T follicular helper cell (primary cell): ENCODE data around the gene HIVEP3.
"Not testable (repeated sequence)": the region's sequence is repeated elsewhere in the genome, so short reads cannot be mapped to it uniquely, and the experiment has no call there.

Experiments used
- DNase-seq: peaks from one replicate; pipeline ENCODE4 v3.0.0-alpha.2; 2020; ENCODE audit warnings: low read depth

The HIVEP3 gene

DNA sequence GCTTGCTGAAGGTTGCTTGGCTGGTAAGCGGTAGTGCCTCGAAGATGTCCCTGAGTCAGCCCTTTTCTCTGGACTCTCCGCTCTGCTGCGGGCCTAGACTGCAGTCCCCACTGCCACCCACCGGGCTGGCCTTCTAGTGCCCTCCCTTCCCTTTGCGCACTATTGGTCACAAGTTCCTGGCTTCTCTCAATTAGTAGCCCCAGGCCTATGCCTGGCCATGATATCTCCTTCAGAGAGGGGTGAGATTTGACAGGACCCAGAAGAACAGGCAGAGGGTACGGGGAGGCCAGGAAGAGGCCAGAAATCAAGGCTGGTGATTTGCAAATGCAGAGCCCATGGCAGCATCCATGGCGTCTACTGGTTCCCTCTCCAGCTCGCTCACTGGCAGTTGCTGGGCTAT is 207.7 kb downstream of the HIVEP3 start:
- no peak for DNase-seq

DNA sequence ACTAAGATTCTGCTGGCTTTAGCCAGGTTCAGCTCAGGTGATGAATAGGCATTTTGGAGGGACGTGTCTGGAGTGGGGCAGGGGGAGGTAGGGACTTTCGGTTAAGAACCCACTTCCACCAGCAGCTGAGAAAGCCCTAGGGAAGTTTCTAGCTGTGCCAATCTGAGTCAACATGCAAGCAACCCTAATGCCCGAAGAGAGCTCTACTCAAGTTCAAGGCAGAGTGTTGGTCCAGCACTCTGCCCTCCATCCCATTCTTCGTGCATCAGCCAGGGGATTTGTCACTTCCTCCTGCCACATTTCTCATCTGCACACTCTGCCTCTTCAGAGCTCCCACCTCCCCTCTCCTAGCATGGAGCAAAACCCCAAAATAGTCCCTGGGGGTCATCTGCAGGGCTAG is 208.8 kb downstream of the HIVEP3 start:
- no peak for DNase-seq

DNA sequence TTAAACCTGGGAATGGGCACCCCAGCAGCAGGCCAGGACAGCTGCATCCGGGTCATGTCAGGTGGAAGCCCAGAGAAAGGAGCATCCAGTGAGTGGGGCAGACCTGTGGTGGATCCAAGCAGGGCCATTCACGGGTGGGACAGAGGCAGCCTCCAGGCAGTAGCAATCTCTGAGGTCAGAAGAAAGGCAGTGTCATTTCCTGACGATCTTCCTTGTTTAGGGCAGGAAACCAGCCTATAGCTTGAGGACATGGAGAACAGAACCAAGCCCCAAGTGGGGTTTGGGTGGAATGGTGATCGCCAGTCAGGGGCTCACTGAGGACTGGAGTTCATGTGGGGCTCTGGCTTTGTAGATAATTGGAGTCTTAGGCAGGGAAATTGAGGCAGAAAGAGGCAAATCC is 209.4 kb downstream of the HIVEP3 start:
- no peak for DNase-seq

DNA sequence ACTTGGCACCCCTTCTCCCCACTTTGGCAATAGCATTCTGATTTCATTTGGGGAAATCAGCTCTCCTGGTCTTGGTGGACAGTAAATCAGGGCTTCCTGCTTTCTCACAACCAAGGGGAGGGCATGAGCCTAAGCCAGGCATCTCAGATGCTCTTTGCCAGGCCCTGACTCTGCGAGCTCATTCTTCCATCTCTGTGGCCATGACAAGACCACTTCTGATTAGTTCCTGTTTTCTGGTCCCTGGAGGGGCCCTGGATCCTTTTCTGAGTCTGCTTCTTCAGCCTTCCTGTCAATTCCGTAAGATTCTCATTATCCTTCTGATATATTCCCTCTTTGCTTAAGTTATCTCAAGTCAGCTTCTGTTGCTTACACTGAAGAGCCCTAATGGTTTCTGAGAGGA is 210.4 kb downstream of the HIVEP3 start:
- no peak for DNase-seq

DNA sequence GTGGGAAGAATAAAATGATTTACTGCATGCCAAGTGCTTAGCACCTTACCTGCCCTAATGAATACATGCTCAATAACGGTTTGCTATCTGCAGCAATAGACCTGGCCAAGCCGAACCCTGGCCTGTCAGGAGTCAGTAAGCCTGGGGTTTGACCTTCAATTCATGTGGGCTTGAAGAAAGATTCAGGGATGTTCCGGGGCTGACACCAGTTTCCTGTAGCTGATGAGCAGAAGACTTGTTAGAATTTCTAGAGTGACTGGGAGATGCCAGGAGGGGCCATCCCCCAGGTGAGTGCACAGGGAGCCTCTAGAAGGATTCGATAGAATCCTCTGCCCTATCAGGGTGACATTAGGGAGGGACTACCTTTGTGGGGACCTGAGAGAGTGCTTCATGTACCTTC is 210.9 kb downstream of the HIVEP3 start:
- DNase-seq = no peak

DNA sequence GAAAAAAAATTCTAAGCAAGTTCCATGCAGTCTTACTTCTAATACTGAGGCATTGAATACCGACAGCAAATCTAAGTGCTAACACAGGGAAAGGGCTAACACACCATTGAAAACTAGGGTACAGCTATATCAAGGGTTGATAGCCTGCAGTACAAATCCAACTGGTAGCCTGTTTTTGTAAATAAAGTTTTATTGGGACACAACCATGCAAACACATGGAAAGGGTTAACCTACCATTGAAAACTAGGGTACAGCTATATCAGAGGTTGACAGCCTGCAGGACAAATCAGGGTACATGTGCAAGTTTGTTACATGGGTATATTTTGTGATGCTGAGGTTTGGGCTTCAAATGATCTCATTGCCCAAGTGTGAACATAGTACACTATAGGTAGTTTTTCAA is 212.9 kb downstream of the HIVEP3 start:
- DNase-seq = no peak

DNA sequence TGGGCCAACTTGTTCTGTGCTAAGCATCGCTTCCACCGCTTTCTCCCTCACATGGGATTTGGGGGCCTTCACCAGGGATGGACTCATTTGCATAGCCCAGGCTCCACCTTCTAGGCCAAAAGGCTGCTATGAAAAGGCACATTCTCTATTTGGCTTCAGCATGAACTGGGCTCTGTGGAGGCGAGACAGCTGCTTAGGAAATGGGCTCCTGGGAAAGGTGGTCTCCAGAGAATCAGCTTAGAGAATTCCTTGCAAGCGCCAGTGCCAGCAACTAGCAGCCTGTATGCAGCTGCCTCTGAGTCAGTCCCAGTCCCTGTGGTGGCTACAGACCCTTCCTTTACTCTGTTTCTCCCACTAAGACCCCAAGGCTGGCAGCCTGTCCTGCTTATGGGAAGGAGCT is 214.5 kb downstream of the HIVEP3 start:
- DNase-seq = no peak

DNA sequence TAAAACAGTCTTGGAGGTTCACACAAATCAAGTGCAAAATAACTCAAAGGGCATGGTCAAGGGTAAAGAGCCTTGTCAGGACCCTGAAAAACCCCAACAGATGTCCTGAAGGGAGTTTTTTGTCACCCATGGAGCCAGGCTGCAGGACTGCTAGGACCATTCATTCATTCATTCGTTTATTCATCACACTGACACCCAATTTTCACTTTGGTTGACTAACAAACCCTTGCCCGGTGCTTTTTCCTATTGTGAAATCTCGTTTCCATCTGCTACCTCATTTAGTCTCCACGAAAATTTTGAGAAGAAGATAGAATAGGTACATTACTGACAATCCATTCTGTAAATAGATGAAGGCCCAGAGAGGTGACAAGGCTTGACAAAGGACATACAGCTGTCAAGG is 216.0 kb downstream of the HIVEP3 start:
- DNase-seq = no peak

DNA sequence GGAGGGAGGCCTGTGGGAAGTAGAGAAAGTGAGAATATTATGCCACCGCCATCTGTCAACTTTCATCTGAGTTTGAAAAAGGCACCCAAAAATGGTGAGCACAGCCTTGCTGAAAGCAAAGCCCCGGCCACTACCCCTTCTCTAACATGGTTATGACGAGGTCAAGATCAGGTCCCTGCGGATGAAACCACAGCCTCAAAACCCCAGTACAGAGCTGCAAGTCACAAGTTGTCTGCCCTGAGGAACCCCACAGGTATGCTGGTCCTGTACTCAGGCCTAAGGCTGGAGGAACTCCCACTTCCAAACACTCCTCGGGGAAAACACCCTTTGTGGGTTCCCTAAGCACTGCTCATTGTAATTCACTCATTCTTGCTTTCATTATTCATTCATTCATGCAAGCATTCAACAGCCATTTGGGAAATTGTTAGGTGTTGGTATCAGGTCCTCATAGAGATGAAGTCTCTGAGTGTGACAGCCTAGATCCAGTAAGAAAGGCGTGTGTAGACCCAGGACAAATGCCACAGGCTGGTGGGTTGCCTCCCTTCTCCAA is 217.7 kb downstream of the HIVEP3 start:
- DNase-seq = no peak

DNA sequence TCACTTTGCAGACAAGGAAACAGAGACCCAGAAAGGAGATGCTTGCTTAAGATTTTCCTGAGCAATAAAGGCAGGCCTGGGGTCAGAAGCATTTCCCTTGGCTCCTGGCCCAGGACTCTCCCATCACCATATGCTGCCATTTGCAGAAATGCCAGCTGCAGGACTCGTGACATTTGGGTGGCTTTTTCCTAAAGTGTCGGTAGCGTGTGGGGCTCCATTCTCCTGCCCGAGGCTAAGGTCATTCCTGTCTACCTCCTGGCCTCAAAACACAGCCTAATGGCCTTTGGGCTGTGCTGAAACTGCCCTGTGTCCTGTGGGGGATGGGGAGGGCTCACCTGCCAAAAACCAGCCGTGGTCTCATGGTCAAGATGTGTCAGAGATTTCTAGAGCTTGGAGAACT is 218.1 kb downstream of the HIVEP3 start:
- DNase-seq = no peak

DNA sequence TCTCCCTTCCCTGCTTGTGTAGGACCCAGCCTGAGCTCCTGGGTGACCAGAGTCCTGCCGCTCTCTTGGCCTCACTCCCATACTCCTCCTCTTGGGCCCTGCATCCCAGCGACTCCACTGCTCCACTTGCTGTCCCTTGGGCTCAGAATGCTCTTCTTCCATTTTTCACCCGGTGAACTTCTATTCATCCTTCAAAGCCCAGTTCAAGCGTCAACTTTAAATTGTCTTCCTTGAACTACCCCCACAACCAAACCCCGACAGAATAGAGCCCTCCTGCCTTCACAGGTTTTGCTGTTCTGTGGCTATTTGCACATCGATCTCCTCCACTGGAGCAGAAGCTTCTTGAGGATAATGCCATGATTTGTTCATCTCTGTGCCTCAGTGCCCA is 218.9 kb downstream of the HIVEP3 start:
- no peak for DNase-seq

DNA sequence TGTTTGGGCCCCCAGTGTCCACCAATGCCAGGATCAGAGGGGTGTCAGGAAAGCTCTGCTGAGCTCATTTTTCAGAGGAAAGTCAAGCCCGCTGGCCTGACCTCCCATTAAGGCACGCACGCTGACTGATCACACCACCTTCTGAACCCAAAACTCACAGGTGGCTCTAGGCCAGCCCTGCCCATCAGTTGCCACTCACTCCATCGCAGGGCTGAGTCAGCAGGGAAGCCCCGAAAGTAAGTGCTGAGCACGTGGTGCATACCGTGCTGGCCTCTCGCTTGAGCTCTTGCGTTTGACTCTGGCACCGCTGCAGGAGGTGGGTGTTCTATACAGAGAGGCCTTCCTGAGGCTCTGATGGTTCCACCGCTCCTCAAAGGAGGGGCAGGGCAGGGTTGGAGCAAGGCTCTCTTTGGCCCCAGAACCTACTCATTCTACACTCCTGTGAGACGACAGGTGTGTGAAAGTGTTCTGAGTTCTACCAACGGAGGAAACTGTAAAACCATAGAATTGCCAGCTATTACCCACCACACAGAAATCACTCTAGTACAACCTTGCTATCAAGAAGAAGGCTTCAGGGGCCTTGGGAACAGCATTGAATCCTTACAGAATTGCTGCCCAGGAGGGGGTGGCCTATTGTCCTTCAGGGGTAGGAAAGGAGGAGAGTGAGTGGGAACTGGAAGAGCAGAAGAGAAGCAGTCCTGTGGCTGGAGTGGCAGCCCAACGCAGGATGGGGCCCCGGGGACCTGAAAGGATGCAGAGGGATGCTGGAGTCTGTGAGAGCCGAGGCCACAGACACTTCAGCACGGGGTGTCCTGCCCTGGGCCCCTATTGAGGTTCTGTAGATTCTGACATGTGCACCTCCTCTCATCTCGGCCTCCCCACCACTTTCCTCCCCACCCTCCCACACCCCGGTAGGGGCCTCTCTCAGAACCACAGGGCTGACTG is 219.5 kb downstream of the HIVEP3 start:
- no peak for DNase-seq

DNA sequence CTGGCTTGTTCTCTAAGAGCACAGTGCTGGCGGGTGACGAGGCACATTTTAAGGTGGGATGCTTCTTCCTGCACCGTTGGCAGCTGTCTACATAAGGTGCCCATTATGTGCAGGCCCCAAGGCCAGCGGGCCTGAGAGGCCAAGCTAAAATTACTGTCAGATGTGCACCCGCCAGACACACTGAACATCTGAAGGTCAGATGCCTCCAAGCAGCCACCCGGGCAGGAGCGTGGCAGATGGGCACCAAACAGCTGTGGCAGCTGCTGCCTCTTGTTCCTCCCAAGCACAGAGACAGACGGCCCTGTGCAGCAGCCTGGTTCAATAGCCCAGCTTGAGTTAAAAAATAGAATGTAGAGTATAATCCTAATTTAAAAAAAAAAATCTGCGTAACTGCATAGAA is 222.3 kb downstream of the HIVEP3 start:
- no peak for DNase-seq

DNA sequence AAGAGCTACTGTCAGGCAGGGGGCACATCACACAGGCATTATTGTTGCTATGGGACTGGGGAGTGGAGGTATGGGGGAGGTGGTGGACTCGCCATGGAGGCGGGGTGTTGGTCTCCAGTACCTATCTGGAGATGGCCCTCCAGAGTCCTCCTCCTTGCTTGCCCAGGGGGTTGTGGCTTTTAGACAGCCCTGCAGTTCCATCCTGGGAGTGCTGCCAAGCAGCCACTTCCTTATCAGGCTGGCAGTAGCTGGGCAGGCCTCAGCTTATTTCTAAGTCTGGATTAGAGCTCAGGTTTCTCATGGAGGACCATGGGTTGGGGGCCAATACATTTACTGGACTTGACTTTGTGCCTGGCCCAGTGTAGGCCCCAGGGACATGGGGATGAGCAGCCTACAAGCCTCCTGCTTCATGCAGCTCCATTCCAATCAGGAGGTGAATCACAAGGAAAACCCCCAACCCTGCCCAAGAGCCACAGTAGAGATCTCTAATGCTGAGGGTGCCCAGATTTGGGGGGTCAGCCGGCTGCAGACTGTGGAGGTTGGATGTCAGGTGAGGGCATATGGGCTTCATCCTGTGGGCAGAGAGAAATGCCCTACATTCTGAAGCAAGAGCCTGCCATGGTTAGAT is 223.5 kb downstream of the HIVEP3 start:
- no peak for DNase-seq

DNA sequence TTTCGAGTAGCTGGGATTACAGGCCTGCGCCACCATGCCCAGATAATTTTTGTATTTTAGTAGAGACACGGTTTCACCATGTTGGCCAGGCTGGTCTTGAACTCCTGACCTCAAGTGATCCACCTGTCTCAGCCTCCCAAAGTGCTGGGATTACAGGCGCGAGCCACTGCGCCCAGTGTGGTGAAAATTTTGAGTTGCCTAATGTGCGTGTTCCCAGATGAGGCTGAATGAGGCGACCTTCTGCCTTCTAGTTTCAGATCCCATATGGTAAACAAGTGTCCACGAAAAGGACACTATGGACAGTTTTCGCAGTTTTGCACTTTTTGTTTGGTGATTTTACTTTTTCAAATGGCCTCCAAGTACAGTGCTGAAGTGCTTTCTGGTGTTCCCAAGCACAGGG is 226.8 kb downstream of the HIVEP3 start:
- not testable (repeated sequence) for DNase-seq

DNA sequence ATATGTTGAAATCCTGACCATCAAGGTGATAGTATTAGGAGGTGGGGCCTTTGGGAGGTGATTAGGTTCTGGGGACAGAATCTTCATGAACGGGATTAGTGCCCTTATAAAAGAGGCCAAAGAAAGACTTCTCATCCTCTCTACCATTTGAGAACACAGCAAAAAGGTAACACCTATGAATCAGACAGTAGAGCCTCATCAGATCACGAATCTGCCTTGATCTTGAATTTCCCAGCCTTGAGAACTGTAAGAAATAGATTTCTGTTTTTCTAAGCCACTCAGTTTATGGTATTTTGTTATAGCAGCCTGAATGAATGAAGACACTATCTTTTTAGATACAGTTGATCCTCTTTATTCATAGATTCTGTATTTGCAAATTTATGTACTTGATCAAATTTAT is 227.3 kb downstream of the HIVEP3 start:
- no peak for DNase-seq

DNA sequence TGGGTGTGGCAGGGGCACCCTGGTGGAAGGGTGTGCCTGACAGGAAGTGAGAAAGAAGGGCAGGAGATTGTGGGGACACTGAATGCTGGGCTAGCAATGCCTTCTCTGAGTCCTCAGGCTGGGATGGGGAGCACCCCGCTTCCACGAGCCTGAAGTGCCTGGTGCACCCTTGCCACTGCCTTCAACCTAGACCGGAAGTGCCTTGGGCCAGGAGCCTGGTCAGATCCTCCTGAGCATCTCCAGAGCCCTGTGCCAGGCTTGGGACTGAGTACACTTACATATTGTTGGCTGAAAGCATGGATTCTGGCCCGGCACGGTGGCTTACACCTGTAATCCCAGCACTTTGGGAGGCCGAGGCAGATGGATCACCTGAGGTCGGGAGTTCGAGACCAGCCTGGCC is 228.4 kb downstream of the HIVEP3 start:
- DNase-seq = no peak

DNA sequence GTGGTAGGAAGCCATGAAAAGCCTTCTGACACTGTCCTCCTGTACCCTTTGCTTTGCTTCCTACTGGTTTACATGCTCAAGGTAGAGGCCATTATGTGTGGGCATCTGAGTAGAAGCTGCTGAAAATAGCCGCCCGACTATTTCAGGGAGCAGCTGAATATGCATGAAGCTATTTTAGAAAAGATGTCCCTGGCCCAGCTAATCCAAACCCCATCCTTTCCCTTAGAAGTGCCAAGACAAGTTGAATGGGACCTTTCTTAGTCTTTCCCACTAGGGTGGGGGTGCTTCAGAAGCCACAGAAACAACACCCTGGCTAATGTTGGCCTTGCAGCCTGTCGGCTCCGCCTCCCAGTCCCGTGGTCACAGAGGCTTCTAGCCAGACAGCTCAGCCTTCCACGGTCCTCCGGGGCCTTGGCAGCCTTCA is 229.2 kb downstream of the HIVEP3 start:
- DNase-seq = no peak

DNA sequence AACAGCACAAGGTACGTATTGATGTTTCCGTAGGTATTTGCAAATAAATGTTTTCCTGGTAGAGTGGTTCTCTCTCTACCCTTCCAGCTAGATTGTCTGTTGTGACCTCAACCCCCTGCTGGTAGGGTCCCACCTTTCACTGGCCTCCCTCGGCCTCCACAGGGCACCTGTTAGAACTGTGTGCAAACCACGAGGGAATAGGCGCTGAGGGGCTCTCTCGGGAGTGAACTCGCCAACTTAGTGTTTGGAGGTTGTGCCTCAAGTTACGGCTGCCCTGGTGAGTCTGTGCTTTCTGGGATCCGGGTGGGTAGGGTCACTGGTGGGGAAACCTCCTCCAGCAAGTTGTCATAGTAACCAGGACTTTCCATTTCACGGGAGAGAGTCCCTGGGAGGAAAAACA is 229.6 kb downstream of the HIVEP3 start:
- no peak for DNase-seq

DNA sequence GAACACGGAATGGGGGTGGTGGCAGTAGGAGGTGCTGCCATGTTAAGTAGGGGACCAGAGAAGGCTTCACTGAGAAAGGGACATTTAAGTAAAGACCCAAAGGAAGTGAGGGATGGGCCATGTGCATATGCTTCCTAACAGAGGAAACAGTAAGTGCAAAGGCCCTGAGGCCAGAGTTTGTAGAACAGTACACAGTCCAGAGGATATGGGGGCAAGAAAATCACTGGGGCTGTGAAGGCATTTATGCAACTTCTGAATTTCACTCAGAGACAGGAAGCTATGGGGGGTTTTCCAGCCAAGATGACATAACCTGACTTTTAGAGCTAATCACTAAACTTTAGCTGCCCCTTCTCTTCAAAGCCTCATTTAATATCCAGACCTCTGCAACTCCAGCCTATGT is 231.7 kb downstream of the HIVEP3 start:
- DNase-seq = no peak

DNA sequence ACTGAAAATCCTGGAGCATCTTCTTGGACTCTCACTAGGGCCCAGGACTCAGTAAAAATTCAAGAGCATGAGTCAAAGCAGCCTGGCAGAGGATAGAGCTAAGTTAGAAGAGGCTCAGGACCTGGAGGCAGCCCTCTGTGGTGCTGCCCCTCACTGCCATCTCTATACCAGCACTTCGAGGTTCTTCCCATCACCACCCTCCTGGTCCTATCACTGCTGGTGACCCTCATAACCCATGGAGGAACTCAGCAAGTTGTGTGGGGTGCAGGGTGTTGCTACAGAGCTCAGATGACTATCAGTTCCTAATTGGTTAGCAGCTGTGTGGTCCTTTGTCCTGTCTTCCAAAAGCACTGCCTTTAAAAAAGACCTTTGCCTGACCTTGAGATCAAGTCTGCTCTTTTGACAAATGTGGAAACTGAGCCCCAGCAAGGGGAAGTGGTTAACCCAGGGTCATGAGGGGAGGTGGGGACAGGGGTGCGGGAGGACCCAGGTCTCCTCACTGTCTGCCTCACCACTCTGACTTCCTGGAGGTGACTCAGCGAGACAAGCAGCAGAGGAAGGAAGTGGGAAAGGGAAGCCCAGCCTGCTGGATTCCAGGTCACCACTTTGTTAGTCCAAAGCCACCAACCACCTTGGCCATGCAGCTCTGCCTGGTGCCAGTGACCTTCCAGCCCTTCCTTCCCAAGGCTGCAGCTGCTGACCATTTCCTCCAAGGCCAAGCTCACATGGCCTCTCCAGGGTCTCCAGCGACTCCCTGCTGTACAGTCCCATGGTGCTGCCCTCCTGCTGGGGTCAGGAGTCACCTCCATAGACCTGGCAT is 234.8 kb downstream of the HIVEP3 start:
- no peak for DNase-seq

DNA sequence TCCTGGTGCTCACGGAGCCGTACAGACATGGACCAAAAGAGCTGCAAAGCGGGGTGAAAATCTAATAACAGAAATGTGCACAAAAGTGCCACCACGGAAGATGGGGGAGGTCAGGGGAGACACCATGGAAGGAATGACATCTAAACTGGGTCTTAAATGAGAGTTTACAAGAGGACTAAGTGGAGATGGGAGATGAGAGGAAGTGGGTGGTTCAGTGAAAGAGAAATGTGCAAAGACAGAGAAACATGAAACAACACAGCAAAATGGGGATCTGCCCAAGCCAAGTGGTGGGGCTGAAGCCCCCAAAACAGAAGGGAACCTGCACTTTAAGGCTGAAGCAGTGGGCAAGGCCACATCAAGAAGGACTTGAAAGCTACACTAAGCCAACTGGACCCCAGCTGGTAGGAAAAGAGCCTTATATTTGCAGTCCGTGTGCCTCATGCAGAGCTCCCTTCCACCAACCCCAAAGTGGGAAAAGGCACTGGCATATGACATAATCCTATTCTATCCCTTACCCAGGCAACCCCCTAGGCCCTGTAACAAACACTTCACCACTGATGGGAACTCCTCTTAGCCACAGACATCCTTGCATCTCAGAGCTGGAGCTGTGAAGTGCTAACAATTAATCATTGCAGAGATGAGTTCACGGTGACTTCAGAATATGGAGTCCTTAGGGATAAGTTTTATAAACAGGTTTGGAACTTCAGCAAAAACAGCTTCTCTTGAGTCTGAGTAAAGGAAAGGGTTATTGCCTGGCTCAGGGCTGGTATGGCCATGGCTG is 235.7 kb downstream of the HIVEP3 start:
- DNase-seq = no peak
